Heart right ventricle (tissue), 16 donors: ENCODE results near the gene ADAMTS12. TPM values are rescaled to one million over a fixed set of nuclear protein-coding genes. Genes with fewer than 3 reads are reported as not detected.

ENCODE experiments used
- ATAC-seq, 8 donors: fragments of 200-7000 bp; cut with Tn5 transposase; one replicate each; pipeline ENCODE4 v1.9.1; 2020; ENCODE audit warnings: mild to moderate bottlenecking in 8 of 8, moderate library complexity in 8 of 8, moderate number of reproducible peaks in 1 of 8
- DNase-seq, 2 donors: peaks; one replicate each; pipeline ENCODE4 v3.0.0-alpha.2; 2020
- H3K27ac ChIP-seq, 10 donors: fragments of 200-600 bp; sonication (generic) in 2 of 10; one replicate each; pipeline versions ENCODE4 v1.5.0 to v1.8.0; 2020 to 2022; ENCODE audit warnings: mild to moderate bottlenecking in 3 of 10
- H3K27me3 ChIP-seq, 7 donors: fragments of 200-600 bp; one replicate each; pipeline ENCODE4 v1.8.0; 2021 to 2022; ENCODE audit warnings: mild to moderate bottlenecking in 2 of 7
- H3K36me3 ChIP-seq, 9 donors: fragments of 200-600 bp; sonication (generic) in 1 of 9; one replicate each; pipeline versions ENCODE4 v1.5.0 to v1.8.0; 2020 to 2022; ENCODE audit warnings: mild to moderate bottlenecking in 2 of 9
- H3K4me1 ChIP-seq, 9 donors: fragments of 200-600 bp; sonication (generic) in 1 of 9; one replicate each; pipeline versions ENCODE4 v1.5.0 to v1.8.0; 2020 to 2022; ENCODE audit warnings: mild to moderate bottlenecking in 4 of 9
- H3K4me3 ChIP-seq, 10 donors: fragments of 200-600 bp; sonication (generic) in 2 of 10; one replicate each; pipeline versions ENCODE4 v1.5.0 to v1.8.0; 2020 to 2022; ENCODE audit warnings: mild to moderate bottlenecking in 7 of 10, moderate library complexity in 2 of 10
- H3K9me3 ChIP-seq, 11 donors: fragments of 200-600 bp in 10 of 11; sonication (generic) in 2 of 11; one replicate each; pipeline versions ENCODE4 v1.5.0 to v1.8.0; 2013 to 2022; ENCODE audit warnings: mild to moderate bottlenecking in 2 of 11, control low read depth in 1 of 11, moderate library complexity in 1 of 11
- WGBS, 2 donors: extraction: QIAGEN DNeasy Blood & Tissue Kit; methylation state at CpG; one replicate each; pipeline ENCODE4 v1.1.7; 2013; ENCODE audit warnings: inconsistent platforms in 1 of 2; 5-methylcytosine and 5-hydroxymethylcytosine counted together
- intact Hi-C, 10 donors: fragments of 100-400 bp; cut with DNase I; formaldehyde crosslinking; loops; one replicate each; pipeline versions ENCODE4 v1.11.1 to v1.14.2; 2022
- polyA plus RNA-seq, 2 donors: library from polyadenylated mRNA; stranded (reverse); fragments of 200-250 nt; gene quantifications; one replicate each; pipeline ENCODE4 v1.2.3, GENCODE V29; 2013
- total RNA-seq, 10 donors: library from RNA; stranded (reverse); fragmentation: NEBNext Ultra II Directional in 3 of 10; extraction: Animal tissue kit (Norgen Biotek cat#: 25700) in 3 of 10; gene quantifications; one replicate each; pipeline versions ENCODE4 v1.2.1 to v1.2.4, GENCODE V29; 2021 to 2023
- TF ChIP-seq, protein P1 (sequence below), 9 donors: fragments of 200-600 bp; sonication (generic) in 2 of 9; IDR thresholded peaks; one replicate each; pipeline versions ENCODE4 v1.5.0 to v1.8.0; 2021 to 2022; ENCODE audit warnings: antibody characterized with exemption in 9 of 9, mild to moderate bottlenecking in 5 of 9, moderate library complexity in 1 of 9
- donor health status: Arrhythmogenic right ventricular cardiomyopathy.
- donor health status: ischemic (EF 13 %, LVEDD 7.1; RV severe dilation, severe dysfunction).
- donor health status: healthy with polysubstance abuse.
- donor health status: DM: no; HTN: yes; CAD: no.
- donor health status: DM: no; HTN: no; CAD: no.
- donor health status: ischemic (EF 25% LVEDD 6.9; RV normal size, moderate dysfunction).
- donor health status: ischemic (EF 25% LVEDD 5.7; RV mildly dilated, moderate dysfunction).
- donor health status: healthy.
- donor health status: DM: yes; HTN: yes; CAD: no.
- donor health status: Ischemic cardiomyopathy.
- donor health status: ischemic (EF 35%, LVEDD 5.7; RV mildly dilated, moderate dysfunction).
- donor health status: nonischemic (EF 11% LVEDD 7.7; RV severe dilation, severe dysfunction).
- donor health status: DM: yes; HTN: yes; CAD: no.
- donor health status: PGD.
- donor health status: ischemic (EF 29% LVEDD 5.4; RV normal size, mild dysfunction).
- donor health status: nonischemic (EF 23%, LVEDD 6.1; RV moderate dilation, normal function).

The ADAMTS12 gene
- total and polyA plus RNA-seq, 12 donors = 0.37 to 3.7 (median 1.3) TPM

DNA sequence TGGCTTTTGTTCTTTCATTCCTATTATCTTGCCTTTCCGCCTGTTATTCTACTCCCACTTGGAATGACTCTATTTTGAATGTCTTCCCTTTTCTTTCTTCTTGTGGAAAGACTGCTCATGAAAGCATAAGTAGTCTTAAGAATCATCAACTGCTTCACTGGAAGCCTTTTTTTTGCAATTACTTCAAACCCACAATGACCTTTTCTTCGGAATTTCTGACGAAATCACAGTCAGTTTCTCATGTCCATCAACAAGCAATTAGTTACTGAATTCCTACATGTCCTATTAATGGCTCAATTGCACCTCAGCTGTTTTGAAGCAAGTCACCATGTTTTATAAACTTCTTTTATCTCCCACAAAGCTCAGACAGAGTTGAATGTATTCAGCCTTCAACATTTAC is 254.8 kb downstream of the ADAMTS12 start:
- intact Hi-C loops = no loop called here
- Histone ChIP-seq H3K4me1 (no peaks in the 10 kb centered on the region), H3K4me3 (no peak overlapping the region), H3K36me3 (peaks cover 0 to 7% (median 0%) of the 10 kb centered on the region in 9 donors), H3K9me3 (peaks cover 0 to 2% (median 0%) of the 10 kb centered on the region in 11 donors), H3K27ac (no peak overlapping the region), H3K27me3 (no peaks in the 10 kb centered on the region)
- DNase-seq (no peak), ATAC-seq (no peak)
- WGBS, 2 donors = 52 to 55% methylated on average over 3 of the region's 3 CpGs
- TF ChIP-seq, protein P1, sequence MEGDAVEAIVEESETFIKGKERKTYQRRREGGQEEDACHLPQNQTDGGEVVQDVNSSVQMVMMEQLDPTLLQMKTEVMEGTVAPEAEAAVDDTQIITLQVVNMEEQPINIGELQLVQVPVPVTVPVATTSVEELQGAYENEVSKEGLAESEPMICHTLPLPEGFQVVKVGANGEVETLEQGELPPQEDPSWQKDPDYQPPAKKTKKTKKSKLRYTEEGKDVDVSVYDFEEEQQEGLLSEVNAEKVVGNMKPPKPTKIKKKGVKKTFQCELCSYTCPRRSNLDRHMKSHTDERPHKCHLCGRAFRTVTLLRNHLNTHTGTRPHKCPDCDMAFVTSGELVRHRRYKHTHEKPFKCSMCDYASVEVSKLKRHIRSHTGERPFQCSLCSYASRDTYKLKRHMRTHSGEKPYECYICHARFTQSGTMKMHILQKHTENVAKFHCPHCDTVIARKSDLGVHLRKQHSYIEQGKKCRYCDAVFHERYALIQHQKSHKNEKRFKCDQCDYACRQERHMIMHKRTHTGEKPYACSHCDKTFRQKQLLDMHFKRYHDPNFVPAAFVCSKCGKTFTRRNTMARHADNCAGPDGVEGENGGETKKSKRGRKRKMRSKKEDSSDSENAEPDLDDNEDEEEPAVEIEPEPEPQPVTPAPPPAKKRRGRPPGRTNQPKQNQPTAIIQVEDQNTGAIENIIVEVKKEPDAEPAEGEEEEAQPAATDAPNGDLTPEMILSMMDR (IDR thresholded peaks at IDR 0.05) = no peak

DNA sequence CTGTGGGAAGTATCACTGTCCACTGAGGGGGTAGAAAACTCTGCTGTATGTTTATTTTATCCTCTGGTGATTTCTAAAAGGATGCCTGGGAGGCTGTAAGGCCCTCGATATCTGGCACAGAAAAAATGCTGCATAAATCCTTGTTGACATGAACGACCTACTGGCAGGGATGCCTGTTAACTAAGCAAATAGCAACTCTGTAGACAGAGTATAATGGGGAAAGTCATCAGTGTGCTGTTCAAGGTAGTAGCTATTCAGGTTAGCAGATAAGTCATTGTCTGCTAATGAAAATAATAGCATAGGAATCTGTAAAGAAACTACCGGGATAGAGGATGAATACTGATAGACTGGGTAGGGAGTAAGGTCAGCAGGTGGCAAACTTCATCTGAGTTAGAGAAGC is 256.2 kb downstream of the ADAMTS12 start:
- intact Hi-C loops = no loop called here
- no peak overlapping the region for H3K27ac ChIP-seq
- 69 to 70% methylated on average over 3 of the region's 3 CpGs for WGBS, 2 donors
- no peaks in the 10 kb centered on the region for H3K27me3 ChIP-seq
- no peak for DNase-seq
- ATAC-seq = no peak
- TF ChIP-seq, protein P1 (IDR thresholded peaks at IDR 0.05) = no peak
- H3K9me3 ChIP-seq = no peaks in the 10 kb centered on the region
- no peak overlapping the region for H3K4me3 ChIP-seq
- H3K4me1 ChIP-seq = no peaks in the 10 kb centered on the region
- H3K36me3 ChIP-seq = peaks cover 0 to 7% (median 0%) of the 10 kb centered on the region in 9 donors

DNA sequence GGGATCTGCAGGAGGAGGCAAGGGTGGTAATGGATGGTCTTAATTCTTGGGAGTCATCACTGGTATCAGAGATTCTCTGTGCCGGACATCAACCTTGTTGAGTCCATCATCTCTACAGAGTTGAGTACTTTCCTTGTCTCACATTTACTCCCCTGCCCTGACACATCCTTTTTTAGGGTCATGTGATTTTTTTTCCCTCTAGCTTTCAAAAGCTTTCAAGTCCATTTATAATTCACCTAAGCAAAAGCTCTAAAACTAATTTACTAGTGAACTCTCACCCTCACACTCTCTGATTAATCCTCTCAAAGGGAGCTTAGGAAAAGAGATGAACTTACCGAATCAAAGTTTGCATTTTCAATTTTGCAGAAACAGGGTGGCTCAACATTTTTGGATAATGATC is 258.1 kb downstream of the ADAMTS12 start:
- intact Hi-C loops = no loop called here
- ATAC-seq (no peak), DNase-seq (no peak)
- Histone ChIP-seq H3K27ac (no peak overlapping the region), H3K36me3 (peaks cover 0 to 7% (median 0%) of the 10 kb centered on the region in 9 donors), H3K27me3 (no peaks in the 10 kb centered on the region), H3K4me1 (no peaks in the 10 kb centered on the region), H3K4me3 (no peak overlapping the region), H3K9me3 (no peaks in the 10 kb centered on the region)
- 92 to 98% methylated on average over 2 of the region's 2 CpGs for WGBS, 2 donors
- TF ChIP-seq, protein P1 (IDR thresholded peaks at IDR 0.05) = no peak

DNA sequence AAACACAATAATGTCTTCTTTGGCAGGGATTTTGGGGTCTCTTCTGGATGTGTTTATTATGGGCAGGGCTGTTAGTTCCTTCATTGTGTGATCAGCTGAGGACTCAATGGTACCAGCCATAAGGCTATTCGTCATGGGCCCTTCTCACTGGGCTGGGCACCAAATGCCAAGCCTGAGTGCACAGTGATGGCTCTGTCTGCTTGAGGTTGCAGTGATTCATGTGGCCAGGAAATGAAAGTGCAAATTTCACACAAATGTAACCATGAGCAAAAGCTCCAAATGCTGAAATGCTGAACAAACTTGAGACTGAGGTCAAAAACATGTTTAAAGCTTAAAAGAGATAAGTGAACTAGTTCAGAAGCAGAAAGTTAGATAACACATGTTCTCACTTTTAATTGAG is 260.0 kb downstream of the ADAMTS12 start:
- Histone ChIP-seq H3K27ac (no peak overlapping the region), H3K4me3 (no peak overlapping the region), H3K4me1 (no peaks in the 10 kb centered on the region), H3K36me3 (peaks cover 0 to 2% (median 0%) of the 10 kb centered on the region in 9 donors), H3K27me3 (no peaks in the 10 kb centered on the region), H3K9me3 (no peaks in the 10 kb centered on the region)
- no peak for ATAC-seq
- TF ChIP-seq, protein P1 (IDR thresholded peaks at IDR 0.05) = no peak
- WGBS, 2 donors = 76 to 86% methylated on average over 1 of the region's 1 CpG
- no peak for DNase-seq
- intact Hi-C loops = no loop called here
